Subcutaneous abdominal adipose tissue (tissue), 5 donors: ENCODE data around the gene CDK6.
"Not testable (repeated sequence)": the region's sequence is repeated elsewhere in the genome, so short reads cannot be mapped to it uniquely, and the experiment has no call there.

Source experiments
- H3K27ac ChIP-seq: one replicate; pipeline ENCODE4 v1.7.0; 2013; ENCODE audit warnings: low read depth, mild to moderate bottlenecking, inconsistent platforms, low read length, moderate library complexity
- H3K27me3 ChIP-seq, 5 donors: one replicate each; pipeline ENCODE4 v1.7.0; 2013; ENCODE audit warnings: low read length in 5 of 5, inconsistent platforms in 1 of 5; ENCODE audit not compliant: control insufficient read depth in 5 of 5, insufficient read depth in 4 of 5
- H3K36me3 ChIP-seq, 5 donors: one replicate each; pipeline ENCODE4 v1.7.0; 2013; ENCODE audit warnings: low read length in 5 of 5; ENCODE audit not compliant: control insufficient read depth in 5 of 5, insufficient read depth in 5 of 5
- H3K4me1 ChIP-seq, 5 donors: one replicate each; pipeline ENCODE4 v1.7.0; 2013; ENCODE audit warnings: low read length in 5 of 5, mild to moderate bottlenecking in 3 of 5, moderate library complexity in 1 of 5; ENCODE audit not compliant: control insufficient read depth in 5 of 5, insufficient read depth in 5 of 5
- H3K4me3 ChIP-seq, 5 donors: one replicate each; pipeline ENCODE4 v1.7.0; 2013; ENCODE audit warnings: low read length in 5 of 5, low read depth in 1 of 5
- H3K9ac ChIP-seq, 5 donors: one replicate each; pipeline ENCODE4 v1.7.0; 2013; ENCODE audit warnings: low read length in 5 of 5, mild to moderate bottlenecking in 4 of 5, moderate library complexity in 3 of 5
- H3K9me3 ChIP-seq, 5 donors: one replicate each; pipeline ENCODE4 v1.7.0; 2013; ENCODE audit warnings: low read length in 5 of 5; ENCODE audit not compliant: control insufficient read depth in 5 of 5
- donor health status: healthy.
- donor health status: healthy.
- donor health status: healthy.
- donor health status: healthy.
- donor health status: healthy.

The CDK6 gene

GRCh38 chr7:92615861-92616260, 220.5 kb downstream of the CDK6 start:
- Histone ChIP-seq H3K9me3 (no peaks in the 10 kb centered on the region), H3K36me3 (peaks cover 9 to 51% (median 36%) of the 10 kb centered on the region in 5 donors), H3K9ac (no peak overlapping the region), H3K27ac (no peak overlapping the region), H3K4me3 (no peak overlapping the region), H3K27me3 (no peaks in the 10 kb centered on the region), H3K4me1 (peaks cover 0 to under 1% (median 0%) of the 10 kb centered on the region in 5 donors)

- no peak overlapping the region for H3K27ac ChIP-seq
- no peaks in the 10 kb centered on the region for H3K4me1 ChIP-seq
- H3K9me3 ChIP-seq: no peaks in the 10 kb centered on the region
- H3K4me3 ChIP-seq: no peak overlapping the region
- peaks cover 9 to 51% (median 36%) of the 10 kb centered on the region in 5 donors for H3K36me3 ChIP-seq
- no peak overlapping the region for H3K9ac ChIP-seq
- H3K27me3 ChIP-seq: no peaks in the 10 kb centered on the region
Observed at GRCh38 chr7:92614660-92615174, 221.7 kb downstream of the CDK6 start.

DNA sequence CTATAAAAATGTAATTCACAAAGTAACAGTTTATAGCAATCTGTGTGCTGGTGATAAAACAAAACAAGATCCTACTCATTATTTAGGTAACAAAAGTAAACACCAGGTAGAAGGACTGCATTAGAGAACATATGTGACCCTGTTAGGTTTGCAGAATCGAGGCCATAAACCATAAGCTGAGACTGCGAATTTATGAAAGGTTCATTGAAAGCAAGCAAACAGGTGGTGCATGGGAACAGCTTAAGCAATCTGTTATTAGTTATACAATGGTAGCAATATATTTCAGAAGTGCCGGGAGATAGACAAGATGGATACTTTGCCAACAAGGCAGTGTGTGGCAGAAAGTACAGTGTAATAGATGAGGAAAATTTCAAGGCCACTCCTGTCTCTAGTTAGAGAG, 222.7 kb downstream of the CDK6 start:
- Histone ChIP-seq H3K4me3 (no peak overlapping the region), H3K9ac (no peak overlapping the region), H3K36me3 (peaks cover 9 to 51% (median 36%) of the 10 kb centered on the region in 5 donors), H3K9me3 (no peaks in the 10 kb centered on the region), H3K4me1 (peaks cover 0 to 2% (median under 1%) of the 10 kb centered on the region in 5 donors), H3K27ac (no peak overlapping the region), H3K27me3 (no peaks in the 10 kb centered on the region)

- Histone ChIP-seq H3K27me3 (no peaks in the 10 kb centered on the region), H3K9me3 (no peaks in the 10 kb centered on the region), H3K27ac (no peak overlapping the region), H3K36me3 (peaks cover 9 to 51% (median 36%) of the 10 kb centered on the region in 5 donors), H3K4me3 (no peak overlapping the region), H3K4me1 (peaks cover 0 to 4% (median 4%) of the 10 kb centered on the region in 5 donors), H3K9ac (no peak overlapping the region)
Observed at GRCh38 chr7:92613214-92613613, 223.2 kb downstream of the CDK6 start.

DNA sequence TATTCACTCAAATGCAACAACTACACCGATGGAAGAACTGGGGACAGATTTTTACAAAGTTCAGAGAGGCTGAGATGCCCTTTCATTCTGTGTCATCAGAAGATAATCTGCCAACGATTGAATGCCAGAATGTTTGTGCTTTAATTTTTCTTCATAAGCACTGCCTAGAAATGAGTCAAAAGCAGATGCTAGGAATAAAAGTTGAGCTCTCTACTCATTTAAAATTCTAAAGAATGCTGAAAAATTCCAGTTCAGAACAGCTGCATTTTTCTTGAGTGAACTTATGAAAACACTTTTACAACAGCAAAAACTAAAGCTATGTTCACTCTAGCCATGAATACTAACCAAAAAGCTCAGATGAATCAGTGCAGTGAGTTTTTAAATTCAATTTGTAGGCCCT, 223.9 kb downstream of the CDK6 start:
- H3K36me3 ChIP-seq: peaks cover 9 to 44% (median 30%) of the 10 kb centered on the region in 5 donors
- H3K9ac ChIP-seq: peak overlapping the region in 1 of 5 donors; percentile 6
- H3K27ac ChIP-seq: no peak overlapping the region
- no peaks in the 10 kb centered on the region for H3K27me3 ChIP-seq
- peaks cover 0 to 4% (median 4%) of the 10 kb centered on the region in 5 donors for H3K4me1 ChIP-seq
- no peak overlapping the region for H3K4me3 ChIP-seq
- H3K9me3 ChIP-seq: no peaks in the 10 kb centered on the region

DNA sequence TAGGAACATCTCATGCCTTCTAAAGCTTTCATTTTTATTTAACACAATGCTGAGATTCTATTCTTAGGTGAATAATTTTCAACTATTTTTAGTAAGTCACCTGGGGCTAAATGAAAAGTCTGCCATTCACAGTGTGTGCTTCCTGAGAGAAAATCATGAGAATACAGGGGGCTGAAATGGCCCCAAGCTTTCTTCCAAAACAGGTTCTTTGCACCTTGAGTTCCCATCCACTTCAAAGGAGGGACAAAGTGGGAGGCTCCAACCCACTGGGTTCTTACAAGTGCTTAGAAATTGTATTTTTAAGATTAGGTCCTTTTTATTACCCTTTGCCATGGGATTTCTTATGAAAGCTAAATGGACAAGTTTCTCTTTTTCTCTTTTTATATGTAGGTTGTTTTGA, 224.6 kb downstream of the CDK6 start:
- Histone ChIP-seq H3K4me3 (no peak overlapping the region), H3K27me3 (no peaks in the 10 kb centered on the region), H3K9me3 (no peaks in the 10 kb centered on the region), H3K36me3 (peaks cover 9 to 36% (median 24%) of the 10 kb centered on the region in 5 donors), H3K9ac (no peak overlapping the region), H3K4me1 (peaks cover 0 to 4% (median 4%) of the 10 kb centered on the region in 5 donors), H3K27ac (no peak overlapping the region)

- Histone ChIP-seq H3K27me3 (no peaks in the 10 kb centered on the region), H3K4me3 (no peak overlapping the region), H3K36me3 (peaks cover 3 to 26% (median 12%) of the 10 kb centered on the region in 5 donors), H3K27ac (no peak overlapping the region), H3K4me1 (peaks cover 0 to 4% (median 4%) of the 10 kb centered on the region in 5 donors), H3K9me3 (no peaks in the 10 kb centered on the region), H3K9ac (no peak overlapping the region)
Observed at GRCh38 chr7:92609921-92610518, 226.4 kb downstream of the CDK6 start.

DNA sequence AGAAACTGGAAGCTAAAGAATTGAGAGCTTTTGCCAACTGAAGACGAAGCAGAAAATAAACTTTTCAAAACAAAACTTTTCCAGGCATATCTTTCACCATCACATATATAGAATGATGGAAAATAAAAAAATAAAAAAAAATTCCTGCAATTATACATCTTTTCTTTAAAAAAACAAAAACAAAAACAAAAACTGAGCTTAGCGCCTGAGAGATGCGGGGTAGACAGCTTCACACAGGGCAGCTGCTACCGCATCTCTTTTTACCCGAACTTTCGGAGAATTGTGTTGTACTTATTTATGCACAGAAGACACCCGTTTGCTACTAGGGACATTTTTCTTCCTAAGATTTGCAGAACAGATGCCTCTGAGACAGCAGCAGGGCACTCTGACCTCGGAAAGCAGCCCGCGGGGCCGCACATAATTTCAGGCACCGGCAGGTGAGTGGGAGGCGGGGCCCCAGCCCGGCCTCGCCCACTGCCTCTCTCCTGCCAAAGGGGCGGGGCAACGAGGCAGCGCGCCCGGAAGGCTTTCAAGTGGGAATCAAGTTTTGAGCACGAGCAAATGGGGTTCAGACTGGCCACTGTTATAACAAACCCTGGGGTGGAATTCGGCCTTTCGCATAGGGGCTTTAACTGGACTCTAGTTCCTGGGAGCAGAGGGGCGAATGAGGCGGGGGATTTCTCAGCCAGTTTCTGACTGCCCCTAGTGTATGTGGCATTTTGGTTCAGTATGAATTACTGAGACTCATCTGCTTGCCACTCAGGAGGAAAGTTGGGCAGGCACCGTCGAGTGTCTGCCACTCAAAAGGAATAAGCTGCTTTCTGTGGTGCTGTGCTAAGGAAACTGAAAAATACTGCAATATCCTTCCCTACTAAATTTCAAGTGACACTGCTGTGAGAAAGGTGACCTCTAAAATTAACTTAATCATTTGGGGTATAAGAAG, 227.7 kb downstream of the CDK6 start:
- Histone ChIP-seq H3K9me3 (no peaks in the 10 kb centered on the region), H3K36me3 (peaks cover under 1 to 15% (median 5%) of the 10 kb centered on the region in 5 donors), H3K27me3 (no peaks in the 10 kb centered on the region), H3K4me3 (no peak overlapping the region), H3K27ac (no peak overlapping the region), H3K9ac (no peak overlapping the region), H3K4me1 (peaks cover 0 to 4% (median 4%) of the 10 kb centered on the region in 5 donors)

DNA sequence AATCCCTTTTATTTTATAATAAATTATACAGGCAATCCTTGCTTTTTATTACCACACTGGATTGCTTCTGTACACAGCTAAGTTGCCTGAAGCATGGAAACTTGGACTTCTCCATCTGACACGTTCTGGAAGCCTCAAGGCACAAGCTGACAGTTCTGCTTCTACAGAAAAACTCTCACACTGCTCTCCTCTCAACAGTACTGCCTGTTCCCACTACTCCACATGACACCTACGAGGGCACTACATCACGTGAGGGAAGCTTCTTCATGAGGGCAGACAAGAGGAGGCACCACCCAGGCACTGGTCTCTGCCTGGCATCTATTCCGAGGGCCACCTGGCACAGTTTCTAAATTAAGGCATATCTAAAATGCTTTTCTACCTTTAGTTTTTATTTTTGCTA, 229.4 kb downstream of the CDK6 start:
- H3K4me3 ChIP-seq: no peak overlapping the region

GRCh38 chr7:92604517-92604916, 231.9 kb downstream of the CDK6 start:
- not testable (repeated sequence) for H3K9ac ChIP-seq, H3K4me1 ChIP-seq, H3K27ac ChIP-seq, H3K4me3 ChIP-seq, H3K36me3 ChIP-seq, H3K9me3 ChIP-seq, H3K27me3 ChIP-seq

More for the DNA sequence above, 229.4 kb downstream of the CDK6 start:
- Histone ChIP-seq H3K9me3 (no peaks in the 10 kb centered on the region), H3K36me3 (peaks cover 0 to 5% (median 4%) of the 10 kb centered on the region in 5 donors), H3K27me3 (no peaks in the 10 kb centered on the region), H3K4me1 (peaks cover 0 to 4% (median 4%) of the 10 kb centered on the region in 5 donors), H3K9ac (no peak overlapping the region), H3K27ac (no peak overlapping the region)
